Mesendoderm (in vitro differentiated cells): ENCODE measurements around the gene ABCA5.
A peak's percentile ranks its signal among the peaks of the same experiment; 100 is the strongest.

Source experiments
- DNase-seq: peaks from one replicate; pipeline ENCODE4 v3.0.0; 2013
- H2AK5ac ChIP-seq: 2 replicates; pipeline ENCODE4 v1.6.1; 2013; ENCODE audit warnings: low read length, inconsistent platforms
- H2BK120ac ChIP-seq: 2 replicates; pipeline ENCODE4 v1.6.1; 2013; ENCODE audit warnings: low read depth, mild to moderate bottlenecking, low read length, moderate library complexity, mixed read lengths
- H2BK15ac ChIP-seq: replicated peaks from 2 replicates; pipeline ENCODE4 v1.6.1; 2013; ENCODE audit warnings: low read depth, mild to moderate bottlenecking, moderate library complexity
- H2BK5ac ChIP-seq: 2 replicates; pipeline ENCODE4 v1.6.1; 2013; ENCODE audit warnings: low read length, inconsistent platforms
- H3K18ac ChIP-seq: 2 replicates; pipeline ENCODE4 v1.6.1; 2013; ENCODE audit warnings: mild to moderate bottlenecking, low read length, mixed read lengths
- H3K23ac ChIP-seq: one replicate; pipeline ENCODE4 v1.6.1; 2013; ENCODE audit warnings: low read length
- H3K27ac ChIP-seq: 2 replicates; pipeline ENCODE4 v1.5.1; 2013; ENCODE audit warnings: low read depth, mild to moderate bottlenecking, inconsistent platforms, low read length, moderate library complexity
- H3K27me3 ChIP-seq: 2 replicates; pipeline ENCODE4 v1.6.1; 2013; ENCODE audit warnings: low read length, control low read depth, mild to moderate bottlenecking, inconsistent platforms; ENCODE audit not compliant: insufficient read depth, poor library complexity
- H3K36me3 ChIP-seq: 2 replicates; pipeline ENCODE4 v1.6.1; 2013; ENCODE audit warnings: low read length, inconsistent platforms; ENCODE audit not compliant: control insufficient read depth, insufficient read depth
- H3K4ac ChIP-seq: one replicate; pipeline ENCODE4 v1.6.1; 2013; ENCODE audit warnings: low read depth, mild to moderate bottlenecking, low read length, moderate library complexity
- H3K4me1 ChIP-seq: 2 replicates; pipeline ENCODE4 v1.6.1; 2013; ENCODE audit warnings: low read depth, low read length, inconsistent platforms; ENCODE audit not compliant: control insufficient read depth
- H3K4me2 ChIP-seq: 2 replicates; pipeline ENCODE4 v1.6.1; 2013; ENCODE audit warnings: low read length
- H3K4me3 ChIP-seq: 2 replicates; pipeline ENCODE4 v1.5.1; 2013; ENCODE audit warnings: mild to moderate bottlenecking, low read length
- H3K56ac ChIP-seq: one replicate; pipeline ENCODE4 v1.6.1; 2013; ENCODE audit warnings: low read length
- H3K79me1 ChIP-seq: 2 replicates; pipeline ENCODE4 v1.6.1; 2013; ENCODE audit warnings: low read length, inconsistent platforms
- H3K79me2 ChIP-seq: 2 replicates; pipeline ENCODE4 v1.6.1; 2013; ENCODE audit warnings: mild to moderate bottlenecking, low read length; ENCODE audit not compliant: control insufficient read depth, insufficient read depth
- H3K9ac ChIP-seq: 2 replicates; pipeline ENCODE4 v1.6.1; 2013; ENCODE audit warnings: low read length, inconsistent platforms
- H4K5ac ChIP-seq: one replicate; pipeline ENCODE4 v1.6.1; 2013; ENCODE audit warnings: low read length
- H4K8ac ChIP-seq: one replicate; pipeline ENCODE4 v1.6.1; 2013; ENCODE audit warnings: low read depth, mild to moderate bottlenecking, control low read depth, low read length, moderate library complexity
- WGBS: extraction: QIAGEN DNeasy Blood & Tissue Kit; methylation state at CpG from one replicate; pipeline ENCODE4 v1.1.7; 2013; ENCODE audit warnings: low lambda C conversion rate, missing lambda C conversion rate; ENCODE audit not compliant: insufficient coverage; ENCODE audit errors: extremely low coverage; 5-methylcytosine and 5-hydroxymethylcytosine counted together

Gene ABCA5

GRCh38 chr17:69335058-69335457 lies 8.1 kb upstream of the ABCA5 start:
- Histone ChIP-seq H2BK5ac (no peak overlapping the region), H2AK5ac (no peak overlapping the region), H3K79me1 (no peaks in the 10 kb centered on the region), H3K79me2 (no peaks in the 10 kb centered on the region), H2BK120ac (no peak overlapping the region), H4K5ac (no peak overlapping the region), H3K56ac (no peak overlapping the region), H4K8ac (no peak overlapping the region), H2BK15ac (no peak overlapping the region), H3K4me3 (no peak overlapping the region), H3K9ac (no peak overlapping the region), H3K36me3 (no peaks in the 10 kb centered on the region), H3K4me2 (no peak overlapping the region), H3K27me3 (no peaks in the 10 kb centered on the region), H3K27ac (no peak overlapping the region), H3K23ac (no peak overlapping the region), H3K4ac (no peak overlapping the region), H3K4me1 (no peaks in the 10 kb centered on the region), H3K18ac (no peak overlapping the region)
- no CpG with 5 or more reads among the region's 2 CpGs for WGBS
- peak; percentile 76 for DNase-seq

- Histone ChIP-seq H4K8ac (no peak overlapping the region), H2AK5ac (no peak overlapping the region), H3K36me3 (no peaks in the 10 kb centered on the region), H3K56ac (no peak overlapping the region), H4K5ac (no peak overlapping the region), H3K27me3 (no peaks in the 10 kb centered on the region), H3K79me2 (no peaks in the 10 kb centered on the region), H3K23ac (no peak overlapping the region), H2BK120ac (no peak overlapping the region), H3K18ac (no peak overlapping the region), H2BK5ac (no peak overlapping the region), H3K4me1 (no peaks in the 10 kb centered on the region), H3K27ac (no peak overlapping the region), H2BK15ac (no peak overlapping the region), H3K79me1 (no peaks in the 10 kb centered on the region), H3K4me2 (no peak overlapping the region), H3K4ac (no peak overlapping the region), H3K4me3 (no peak overlapping the region), H3K9ac (no peak overlapping the region)
- DNase-seq = no peak
Observed at GRCh38 chr17:69333561-69333960, 6.6 kb upstream of the ABCA5 start.

GRCh38 chr17:69331756-69332155 lies 4.8 kb upstream of the ABCA5 start:
- H3K4me2 ChIP-seq = no peak overlapping the region
- H3K27ac ChIP-seq = no peak overlapping the region
- no peak overlapping the region for H4K5ac ChIP-seq
- H2AK5ac ChIP-seq = no peak overlapping the region
- DNase-seq = no peak
- H3K36me3 ChIP-seq = no peaks in the 10 kb centered on the region
- H4K8ac ChIP-seq = no peak overlapping the region
- H3K9ac ChIP-seq = no peak overlapping the region
- H2BK15ac ChIP-seq = no peak overlapping the region
- H3K18ac ChIP-seq = no peak overlapping the region
- H3K79me1 ChIP-seq = no peaks in the 10 kb centered on the region
- H2BK120ac ChIP-seq = no peak overlapping the region
- no peak overlapping the region for H3K56ac ChIP-seq
- no peaks in the 10 kb centered on the region for H3K27me3 ChIP-seq
- no peak overlapping the region for H3K23ac ChIP-seq
- H3K4ac ChIP-seq = no peak overlapping the region
- H3K4me3 ChIP-seq = no peak overlapping the region
- no peaks in the 10 kb centered on the region for H3K79me2 ChIP-seq
- no peaks in the 10 kb centered on the region for H3K4me1 ChIP-seq
- H2BK5ac ChIP-seq = no peak overlapping the region
- no CpG with 5 or more reads among the region's 2 CpGs for WGBS

GRCh38 chr17:69326377-69327059 lies 415 bp downstream of the ABCA5 start:
- no CpG with 5 or more reads among the region's 51 CpGs for WGBS
- no peak overlapping the region for H3K27ac ChIP-seq

GRCh38 chr17:69325518-69326376 lies 1.2 kb downstream of the ABCA5 start:
- Histone ChIP-seq H3K4me3 (no peak overlapping the region), H3K27ac (no peak overlapping the region), H2AK5ac (no peak overlapping the region), H4K5ac (no peak overlapping the region), H3K4me1 (no peaks in the 10 kb centered on the region), H3K36me3 (no peaks in the 10 kb centered on the region), H2BK120ac (no peak overlapping the region), H2BK15ac (no peak overlapping the region), H3K79me2 (no peaks in the 10 kb centered on the region), H3K9ac (peak overlapping the region; percentile 76), H2BK5ac (no peak overlapping the region), H3K4ac (no peak overlapping the region), H3K18ac (no peak overlapping the region), H3K23ac (no peak overlapping the region), H3K56ac (no peak overlapping the region), H3K4me2 (peak overlapping the region; percentile 72), H3K27me3 (peaks cover 2% of the 10 kb centered on the region), H3K79me1 (no peaks in the 10 kb centered on the region), H4K8ac (no peak overlapping the region)
- WGBS = no CpG with 5 or more reads among the region's 15 CpGs
- no peak for DNase-seq

More at GRCh38 chr17:69326377-69327059, 415 bp downstream of the ABCA5 start:
- Histone ChIP-seq H3K23ac (no peak overlapping the region), H3K4me1 (no peaks in the 10 kb centered on the region), H2BK5ac (no peak overlapping the region), H3K18ac (no peak overlapping the region), H3K4me2 (peak overlapping the region; percentile 72), H3K9ac (peak overlapping the region; percentile 76), H3K4ac (no peak overlapping the region), H4K8ac (no peak overlapping the region), H3K27me3 (peaks cover 2% of the 10 kb centered on the region), H2AK5ac (no peak overlapping the region), H2BK15ac (no peak overlapping the region), H3K36me3 (no peaks in the 10 kb centered on the region), H4K5ac (no peak overlapping the region), H2BK120ac (no peak overlapping the region), H3K79me2 (no peaks in the 10 kb centered on the region), H3K56ac (peak overlapping the region; percentile 92), H3K4me3 (peak overlapping the region; percentile 38), H3K79me1 (no peaks in the 10 kb centered on the region)
- DNase-seq = peak; percentile 11
